Muscle of back (tissue), 13 donors: ENCODE results near the gene CD164L2. TPM values are rescaled to one million over a fixed set of nuclear protein-coding genes. Genes with fewer than 3 reads are reported as not detected.
"Not testable (repeated sequence)": the region's sequence is repeated elsewhere in the genome, so short reads cannot be mapped to it uniquely, and the experiment has no call there.

ENCODE experiments used
- DNase-seq, 3 donors: peaks; one replicate each; pipeline versions ENCODE4 v3.0.0 to v3.0.0-alpha.2; 2013
- long read RNA-seq, 9 donors: transcript quantifications; one replicate each; lab custom pipeline, GENCODE V29; 2026
- polyA plus RNA-seq, 10 donors: library from polyadenylated mRNA; unstranded; fragments of 120-200 nt; gene quantifications; one replicate each; pipeline ENCODE4 v1.2.1, GENCODE V29; 2013; ENCODE audit not compliant: insufficient read length in 10 of 10

The CD164L2 gene
- polyA plus RNA-seq = under 1 TPM in 1 of 10 donors, not detected in 9; 0.11 TPM
- long read RNA-seq, donor 1 = 0 reads
- long read RNA-seq, donor 2 = 0 reads
- long read RNA-seq, donor 3 = 0 reads
- long read RNA-seq, donor 4 = 0 reads
- long read RNA-seq, donor 5 = 0 reads
- long read RNA-seq, donor 6 = 0 reads
- long read RNA-seq, donor 7 = 0 reads
- long read RNA-seq, donor 8 = 0 reads
- long read RNA-seq, donor 9 = 0 reads

GRCh38 chr1:27383039-27383605 lies at the start of gene CD164L2:
TSS of gene CD164L2 (minus strand) at chr1:27383333. CDS start at chr1:27383239, 94 bp downstream.
- no peak for DNase-seq

- not testable (repeated sequence) for DNase-seq
These were observed 49.6 kb upstream of the CD164L2 start for GRCh38 chr1:27432725-27433124.

GRCh38 chr1:27431601-27431940 lies 48.4 kb upstream of the CD164L2 start:
- no peak for DNase-seq

GRCh38 chr1:27430903-27431600 lies 47.9 kb upstream of the CD164L2 start:
- DNase-seq = no peak

GRCh38 chr1:27429029-27429425 lies 45.9 kb upstream of the CD164L2 start:
- DNase-seq = no peak

GRCh38 chr1:27428316-27429028 lies 45.3 kb upstream of the CD164L2 start:
- peak in 1 of 3 donors; percentile 65 for DNase-seq

- DNase-seq = no peak
These were observed 44.7 kb upstream of the CD164L2 start for GRCh38 chr1:27427816-27428315.

- DNase-seq = no peak
These were observed 44.2 kb upstream of the CD164L2 start for GRCh38 chr1:27427329-27427728.

- DNase-seq = no peak
These were observed 40.6 kb upstream of the CD164L2 start for GRCh38 chr1:27423709-27424108.

GRCh38 chr1:27418326-27419185 lies 35.4 kb upstream of the CD164L2 start:
- DNase-seq = peak; percentile 87 to 94 (median 90)

- peak in 1 of 3 donors; percentile 61 for DNase-seq
These were observed 34.6 kb upstream of the CD164L2 start for GRCh38 chr1:27417713-27418112.

GRCh38 chr1:27416387-27417111 lies 33.4 kb upstream of the CD164L2 start:
- DNase-seq = peak in 1 of 3 donors; percentile 56

GRCh38 chr1:27414091-27414490 lies 31.0 kb upstream of the CD164L2 start:
- no peak for DNase-seq

- DNase-seq = no peak
These were observed 29.9 kb upstream of the CD164L2 start for GRCh38 chr1:27413004-27413403.

- no peak for DNase-seq
These were observed 29.4 kb upstream of the CD164L2 start for GRCh38 chr1:27412502-27412901.

GRCh38 chr1:27410709-27411108 lies 27.6 kb upstream of the CD164L2 start:
- no peak for DNase-seq

GRCh38 chr1:27409669-27410068 lies 26.5 kb upstream of the CD164L2 start:
- DNase-seq = no peak

- no peak for DNase-seq
These were observed 25.0 kb upstream of the CD164L2 start for GRCh38 chr1:27408151-27408550.

GRCh38 chr1:27406791-27407190 lies 23.7 kb upstream of the CD164L2 start:
- not testable (repeated sequence) for DNase-seq

GRCh38 chr1:27406362-27406680 lies 23.2 kb upstream of the CD164L2 start:
- DNase-seq = no peak
